Activated naive CD4-positive, alpha-beta T cell treated with Interleukin-2 at 50 U/mL for 16 hours (primary cell): ENCODE measurements around the gene SLCO1C1.
"Not testable (repeated sequence)": the region's sequence is repeated elsewhere in the genome, so short reads cannot be mapped to it uniquely, and the experiment has no call there.

Experiments used
- DNase-seq: peaks from one replicate; pipeline ENCODE4 v3.0.0-alpha.2; 2020

The SLCO1C1 gene, protein sequence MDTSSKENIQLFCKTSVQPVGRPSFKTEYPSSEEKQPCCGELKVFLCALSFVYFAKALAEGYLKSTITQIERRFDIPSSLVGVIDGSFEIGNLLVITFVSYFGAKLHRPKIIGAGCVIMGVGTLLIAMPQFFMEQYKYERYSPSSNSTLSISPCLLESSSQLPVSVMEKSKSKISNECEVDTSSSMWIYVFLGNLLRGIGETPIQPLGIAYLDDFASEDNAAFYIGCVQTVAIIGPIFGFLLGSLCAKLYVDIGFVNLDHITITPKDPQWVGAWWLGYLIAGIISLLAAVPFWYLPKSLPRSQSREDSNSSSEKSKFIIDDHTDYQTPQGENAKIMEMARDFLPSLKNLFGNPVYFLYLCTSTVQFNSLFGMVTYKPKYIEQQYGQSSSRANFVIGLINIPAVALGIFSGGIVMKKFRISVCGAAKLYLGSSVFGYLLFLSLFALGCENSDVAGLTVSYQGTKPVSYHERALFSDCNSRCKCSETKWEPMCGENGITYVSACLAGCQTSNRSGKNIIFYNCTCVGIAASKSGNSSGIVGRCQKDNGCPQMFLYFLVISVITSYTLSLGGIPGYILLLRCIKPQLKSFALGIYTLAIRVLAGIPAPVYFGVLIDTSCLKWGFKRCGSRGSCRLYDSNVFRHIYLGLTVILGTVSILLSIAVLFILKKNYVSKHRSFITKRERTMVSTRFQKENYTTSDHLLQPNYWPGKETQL

DNA sequence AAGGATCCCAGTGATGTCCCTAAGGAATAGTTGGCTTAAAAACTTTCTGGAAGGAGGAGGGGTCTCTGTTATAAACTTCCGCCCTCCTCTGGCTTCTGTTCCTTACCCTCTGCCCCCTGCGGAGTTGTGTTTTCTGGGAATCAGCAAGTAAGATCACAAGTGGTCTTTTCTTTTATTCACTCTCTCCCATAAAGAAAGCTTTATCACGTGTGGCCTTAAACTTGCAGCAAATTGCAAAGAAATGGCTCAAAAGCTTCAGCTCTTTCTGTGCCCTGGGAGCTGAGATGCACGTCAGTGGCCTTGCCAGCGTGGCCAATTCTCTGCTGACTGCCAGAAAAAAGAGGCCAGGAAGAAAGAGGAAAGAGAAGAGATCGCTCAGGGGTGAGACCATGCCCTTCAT lies at the start of gene SLCO1C1:
Gene SLCO1C1 (plus strand): TSS at position 101 of the 400 bp plus-strand sequence. CDS start 4,245 bp downstream, outside the sequence.
- DNase-seq = no peak

DNA sequence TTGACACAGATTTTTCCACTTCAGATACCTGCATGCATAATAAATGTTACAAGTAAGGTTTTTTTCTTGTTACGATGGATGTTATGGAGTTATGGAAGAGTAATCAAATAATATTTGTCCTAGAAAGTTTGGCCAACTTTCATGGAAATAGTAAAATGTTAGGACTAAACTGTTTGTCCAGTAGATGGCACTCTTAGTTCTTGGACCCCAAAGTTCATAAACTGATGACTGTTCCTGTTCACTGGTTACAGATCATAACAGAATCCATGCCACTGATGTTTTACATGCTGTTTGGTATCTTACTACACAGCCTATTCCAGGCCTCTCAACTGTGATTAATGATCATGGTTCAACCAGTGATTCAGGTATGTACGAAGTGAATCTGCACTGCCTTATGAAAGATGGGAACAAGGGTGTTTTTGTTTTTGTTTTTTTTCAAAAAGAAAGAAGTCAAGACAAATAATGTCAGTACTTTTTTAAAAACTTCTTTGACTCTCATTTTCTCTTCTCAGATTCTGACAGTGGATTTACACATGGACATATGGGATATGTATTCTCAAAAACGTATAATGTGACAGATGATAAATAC lies 48.8 kb upstream of the SLCO1C1 start:
- no peak for DNase-seq

DNA sequence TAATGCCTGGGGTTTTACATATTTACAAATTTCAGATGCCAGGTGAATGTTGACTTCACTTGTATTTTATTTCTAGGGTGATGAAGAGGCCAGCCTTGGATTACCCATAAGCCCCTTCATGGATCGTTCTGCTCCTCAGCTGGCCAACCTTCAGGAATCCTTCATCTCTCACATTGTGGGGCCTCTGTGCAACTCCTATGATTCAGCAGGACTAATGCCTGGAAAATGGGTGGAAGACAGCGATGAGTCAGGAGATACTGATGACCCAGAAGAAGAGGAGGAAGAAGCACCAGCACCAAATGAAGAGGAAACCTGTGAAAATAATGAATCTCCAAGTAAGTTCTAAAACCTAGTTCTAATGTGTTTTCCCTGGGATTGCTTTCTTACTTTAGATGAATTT lies 41.3 kb upstream of the SLCO1C1 start:
- DNase-seq = no peak

DNA sequence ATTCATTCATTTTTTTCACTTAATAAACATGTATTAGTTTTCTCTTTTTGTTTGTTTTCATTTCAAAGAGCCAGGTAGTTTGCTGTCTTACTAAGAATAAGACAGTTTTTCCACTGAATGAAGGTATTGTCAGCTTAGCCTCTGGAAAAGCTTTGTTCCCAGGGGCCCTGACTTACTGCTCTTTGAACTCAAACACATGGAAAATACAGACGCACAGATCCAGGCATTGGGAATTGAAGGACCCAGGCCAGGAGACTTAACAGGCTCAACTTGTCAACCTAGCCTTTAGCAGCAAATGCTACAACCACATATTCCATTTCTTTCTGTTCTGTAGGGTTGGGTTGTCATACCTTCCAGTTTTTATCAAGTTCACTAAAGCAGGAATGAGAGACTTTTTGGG lies 38.5 kb upstream of the SLCO1C1 start:
- DNase-seq = no peak

DNA sequence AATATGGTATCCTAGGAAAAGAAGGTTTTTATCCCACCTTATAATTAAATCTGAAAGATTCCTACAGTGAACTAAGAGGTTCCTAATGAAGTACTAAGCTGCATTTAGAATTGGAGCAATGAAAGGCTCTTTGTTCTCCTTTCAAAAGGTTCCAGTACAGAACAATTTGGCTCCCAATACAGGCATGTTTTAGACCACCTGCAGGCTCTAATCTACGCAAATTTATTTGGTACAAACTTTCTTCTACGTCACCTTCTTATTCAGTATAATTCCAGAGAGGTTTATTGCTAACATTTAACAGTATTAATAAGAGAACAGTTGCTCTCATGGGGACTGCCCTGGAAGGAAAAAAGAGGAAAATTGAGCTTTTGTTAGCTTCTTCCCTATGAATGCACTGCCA lies 37.6 kb upstream of the SLCO1C1 start:
- DNase-seq = no peak

DNA sequence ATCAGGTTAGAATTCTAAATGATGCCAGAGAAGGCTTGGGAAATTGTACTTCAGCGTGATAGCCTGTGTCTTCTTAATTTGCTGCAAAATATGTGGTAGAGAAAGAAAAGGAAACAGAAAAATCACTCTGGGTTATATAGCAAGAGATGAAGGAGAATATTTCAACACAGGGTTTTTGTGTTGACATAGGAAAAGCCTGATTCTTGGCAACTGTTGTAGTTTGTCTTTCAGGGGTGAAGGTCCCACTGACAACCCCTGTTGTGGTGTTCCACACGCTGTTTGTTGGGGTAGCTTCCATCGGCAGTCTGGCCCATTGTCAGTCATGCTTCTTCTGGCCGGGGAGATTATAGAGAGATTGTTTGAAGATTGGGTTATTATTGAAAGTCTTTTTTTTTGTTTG lies 13.8 kb upstream of the SLCO1C1 start:
- no peak for DNase-seq

DNA sequence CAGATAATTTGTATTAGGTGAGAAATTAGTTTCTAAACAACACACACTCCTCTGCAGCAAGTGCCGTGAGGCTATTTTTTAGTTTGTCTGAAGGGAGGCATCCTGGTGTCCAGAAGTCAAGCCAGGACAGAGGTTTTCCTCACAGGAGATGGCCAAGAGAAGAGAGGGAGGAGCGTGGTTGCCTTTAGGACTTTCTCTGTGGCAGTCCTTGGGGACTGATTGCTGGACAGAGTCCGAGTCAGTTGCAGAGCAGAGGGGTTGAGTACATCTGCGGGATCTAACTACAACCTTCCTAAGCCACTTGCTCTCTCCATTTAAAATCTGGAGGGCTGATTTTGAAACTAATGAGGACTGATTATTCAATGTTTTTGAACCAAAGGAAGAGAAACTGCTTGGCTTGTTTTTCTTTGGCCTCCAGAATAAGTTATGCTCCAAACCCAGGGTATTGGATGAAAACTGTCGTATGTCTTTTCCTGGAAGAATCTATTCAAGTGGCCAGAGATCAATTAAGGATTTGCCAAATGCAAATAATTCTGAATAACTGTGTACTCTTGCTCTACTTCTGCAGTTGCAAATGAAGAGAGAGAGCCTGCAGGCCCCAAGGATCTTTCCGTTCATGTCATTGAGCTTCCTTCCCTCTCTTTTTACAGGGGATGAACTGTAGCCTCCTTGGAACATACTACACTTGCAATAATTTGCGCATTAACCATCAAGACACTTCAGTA lies 1.2 kb downstream of the SLCO1C1 start:
- no peak for DNase-seq

DNA sequence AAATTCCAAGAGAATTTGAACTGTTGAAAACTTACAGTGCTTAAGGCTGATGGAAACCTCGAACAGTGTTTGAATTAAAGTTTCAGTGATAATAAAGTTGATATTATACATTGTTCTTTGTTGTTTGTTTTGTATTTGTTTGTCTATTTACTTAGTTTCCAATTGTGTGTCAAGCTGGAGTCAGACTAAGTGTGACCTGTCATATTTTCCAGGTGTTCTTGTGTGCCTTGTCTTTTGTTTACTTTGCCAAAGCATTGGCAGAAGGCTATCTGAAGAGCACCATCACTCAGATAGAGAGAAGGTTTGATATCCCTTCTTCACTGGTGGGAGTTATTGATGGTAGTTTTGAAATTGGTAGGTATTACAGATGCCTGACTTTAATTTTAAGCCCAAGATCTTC lies 6.0 kb downstream of the SLCO1C1 start:
- DNase-seq = no peak

DNA sequence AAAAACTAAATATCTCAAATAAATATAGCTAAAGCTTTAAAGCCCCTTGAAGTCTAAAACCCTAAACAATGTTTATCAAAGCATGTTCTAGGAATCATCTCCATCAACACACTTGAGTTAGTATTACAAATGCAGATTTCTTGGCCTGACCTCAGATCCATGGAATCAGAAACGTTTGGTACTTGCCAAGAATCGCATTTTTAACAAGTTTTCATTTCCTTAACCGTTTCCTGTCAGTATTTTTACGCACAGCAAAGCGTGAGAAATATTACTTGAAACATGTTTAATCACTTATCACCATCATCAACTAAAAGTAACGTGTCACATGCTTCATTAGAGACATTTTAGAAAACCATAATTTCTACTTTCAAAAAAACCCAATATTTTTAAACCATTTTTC lies 9.7 kb downstream of the SLCO1C1 start:
- DNase-seq = no peak

DNA sequence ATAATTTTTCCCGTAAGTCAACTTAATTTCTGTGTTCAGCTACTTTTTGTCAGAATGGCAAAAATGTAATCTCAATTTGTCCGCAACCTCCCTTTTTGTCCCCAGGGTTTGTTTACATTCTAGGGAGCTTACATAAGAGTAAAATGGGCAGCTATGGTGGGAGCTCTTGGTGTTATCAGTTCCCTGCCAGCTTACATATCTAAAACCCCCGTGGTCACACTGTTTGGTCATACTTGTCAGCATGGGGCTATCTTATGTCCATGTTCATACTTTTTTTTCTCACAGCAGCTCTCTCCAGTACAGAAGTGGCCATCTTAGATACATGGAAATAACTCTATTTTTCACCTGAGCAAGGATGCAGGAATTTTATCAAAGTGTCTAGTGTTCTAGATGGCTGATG lies 16.7 kb downstream of the SLCO1C1 start:
- DNase-seq = no peak

DNA sequence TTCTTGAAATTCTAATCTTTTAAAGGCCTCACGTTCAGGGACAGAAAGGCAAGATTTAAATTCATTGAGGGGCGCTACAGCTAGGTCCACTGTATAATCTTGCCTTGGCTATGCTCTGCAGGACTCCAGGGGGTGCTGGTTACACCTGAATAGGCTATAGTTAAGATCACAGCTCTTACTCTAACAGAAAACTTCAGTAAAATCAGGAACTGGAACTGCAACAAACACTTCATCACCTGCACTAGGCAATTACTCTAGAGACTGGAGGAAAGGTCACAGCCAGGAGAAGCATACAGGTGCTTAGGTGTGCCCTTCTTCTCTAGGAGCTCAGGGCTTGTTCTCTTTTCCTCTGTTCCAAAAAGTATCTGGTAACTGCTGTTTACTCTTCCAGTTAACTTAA lies 20.9 kb downstream of the SLCO1C1 start:
- no peak for DNase-seq

DNA sequence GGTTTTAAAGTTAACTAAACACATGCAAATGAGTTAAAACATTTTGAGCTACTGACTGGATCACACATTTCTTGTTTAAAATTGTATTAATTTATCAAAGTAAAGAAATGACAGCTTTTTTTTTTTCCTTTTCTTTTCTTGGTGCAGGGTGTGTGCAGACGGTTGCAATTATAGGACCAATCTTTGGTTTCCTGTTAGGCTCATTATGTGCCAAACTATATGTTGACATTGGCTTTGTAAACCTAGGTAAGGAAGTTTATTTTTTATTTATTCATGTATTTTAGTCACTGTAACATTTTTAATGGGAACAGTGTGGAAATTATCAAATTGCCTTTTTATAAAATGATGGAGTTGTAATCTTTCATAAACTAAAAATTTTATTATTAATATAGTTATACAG lies 21.9 kb downstream of the SLCO1C1 start:
- DNase-seq = no peak

DNA sequence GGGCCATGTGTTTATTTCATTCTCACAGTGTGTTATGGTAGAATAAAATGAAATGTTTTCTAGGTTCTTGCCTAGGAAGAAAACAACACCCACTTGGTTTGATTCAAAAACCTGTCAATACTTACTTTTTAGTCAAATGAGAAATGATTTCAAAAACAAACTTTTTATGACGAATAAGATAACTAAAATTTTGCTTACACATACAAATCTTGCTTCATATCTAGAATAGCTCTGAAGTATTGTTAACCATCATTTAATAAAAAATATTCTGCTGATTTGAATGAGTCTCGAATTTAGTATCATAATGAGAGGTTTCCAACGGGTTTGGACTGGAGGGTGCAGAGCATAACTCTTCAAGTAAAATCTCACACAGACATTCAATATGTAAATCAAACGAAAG lies 23.2 kb downstream of the SLCO1C1 start:
- DNase-seq = no peak

DNA sequence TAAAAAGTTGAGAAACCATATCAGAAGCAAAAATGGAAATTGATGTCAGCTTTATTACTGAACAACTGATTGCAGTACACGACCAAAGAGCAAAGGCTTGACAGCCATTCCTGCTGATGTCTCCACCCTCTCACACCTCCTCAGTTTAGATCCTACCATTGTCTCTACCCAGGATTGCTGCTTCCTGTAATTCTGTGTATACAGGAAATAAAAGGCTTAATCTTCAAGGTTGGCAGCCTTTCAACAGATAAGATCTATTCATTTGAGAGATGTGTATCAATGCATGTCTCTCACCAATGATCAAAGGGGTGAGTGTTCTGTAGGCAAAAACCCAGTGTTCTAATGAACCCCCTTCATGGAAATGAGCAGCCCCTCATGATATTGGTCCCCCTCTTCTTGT lies 27.0 kb downstream of the SLCO1C1 start:
- DNase-seq = no peak

DNA sequence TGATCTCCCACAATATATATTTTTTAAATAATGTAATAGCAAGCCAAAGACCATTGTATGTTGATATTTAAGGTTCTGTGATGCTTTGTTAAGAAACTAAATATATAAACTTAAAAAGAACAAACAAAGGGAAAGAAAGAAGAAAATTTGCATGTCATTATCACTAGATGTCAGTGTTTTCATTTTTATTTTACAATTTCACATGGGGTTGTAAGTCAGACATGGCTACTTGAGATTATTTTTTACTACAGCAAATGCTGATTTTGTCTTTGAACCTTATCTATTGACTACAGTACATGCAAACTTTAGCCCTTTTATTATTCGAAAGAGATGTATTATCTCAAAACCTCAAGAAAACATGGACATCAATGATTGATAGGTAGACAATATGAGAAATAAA lies 36.1 kb downstream of the SLCO1C1 start:
- DNase-seq = no peak

DNA sequence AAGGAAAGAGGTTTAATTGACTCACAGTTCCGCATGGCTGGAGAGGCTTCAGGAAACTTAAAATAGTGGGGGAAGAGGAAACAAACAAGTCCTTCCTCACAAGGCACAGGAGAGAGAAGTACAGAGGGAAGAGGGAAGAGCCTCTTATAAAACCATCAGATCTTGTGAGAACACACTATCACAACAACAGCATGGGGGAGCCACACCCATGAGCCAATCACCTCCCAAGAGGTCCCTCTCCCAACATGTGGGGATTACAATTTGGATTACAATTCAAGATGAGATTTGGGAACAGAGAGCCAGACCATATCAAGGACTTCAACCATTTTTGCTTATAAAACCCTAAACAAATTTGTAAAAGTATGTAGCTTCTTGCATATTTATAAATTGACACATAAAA lies 45.8 kb downstream of the SLCO1C1 start:
- DNase-seq = no peak

DNA sequence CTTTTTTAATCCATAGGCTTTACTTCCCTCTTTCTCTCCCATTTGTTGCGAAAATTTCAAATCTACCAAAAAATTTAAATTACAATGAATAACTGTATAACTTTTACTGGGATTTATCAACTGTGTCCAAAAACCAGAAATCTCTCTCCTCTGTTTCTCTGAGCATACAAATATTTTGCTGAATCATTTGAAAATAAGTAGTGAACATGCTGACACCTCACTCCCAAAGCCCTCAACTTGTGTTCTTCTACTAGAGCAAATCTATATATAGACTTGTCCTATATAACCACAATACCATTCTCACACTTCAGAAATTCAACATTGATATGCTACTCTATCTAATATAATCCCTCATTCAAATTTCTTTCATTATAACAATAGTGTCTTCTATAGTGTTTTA lies 53.1 kb downstream of the SLCO1C1 start:
- DNase-seq = no peak

DNA sequence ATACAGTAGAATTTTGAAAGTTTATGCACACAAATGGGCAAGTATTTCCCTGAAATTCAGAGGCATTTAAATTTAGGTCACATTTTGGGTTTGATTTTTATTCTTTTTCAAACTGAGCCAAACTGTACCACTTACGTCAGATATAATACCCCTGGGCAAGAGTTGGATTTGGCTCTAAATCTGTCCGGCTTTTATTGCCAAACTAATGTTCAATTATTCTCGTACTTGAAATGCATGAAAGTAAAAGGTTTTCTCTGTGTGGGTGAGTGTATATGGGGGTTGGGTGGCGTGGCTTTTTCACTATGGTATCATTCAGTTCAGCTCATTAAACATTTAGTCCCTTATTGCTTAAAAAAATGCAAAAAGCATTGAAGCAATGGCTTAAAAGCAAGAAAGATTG lies 55.9 kb downstream of the SLCO1C1 start:
- no peak for DNase-seq

DNA sequence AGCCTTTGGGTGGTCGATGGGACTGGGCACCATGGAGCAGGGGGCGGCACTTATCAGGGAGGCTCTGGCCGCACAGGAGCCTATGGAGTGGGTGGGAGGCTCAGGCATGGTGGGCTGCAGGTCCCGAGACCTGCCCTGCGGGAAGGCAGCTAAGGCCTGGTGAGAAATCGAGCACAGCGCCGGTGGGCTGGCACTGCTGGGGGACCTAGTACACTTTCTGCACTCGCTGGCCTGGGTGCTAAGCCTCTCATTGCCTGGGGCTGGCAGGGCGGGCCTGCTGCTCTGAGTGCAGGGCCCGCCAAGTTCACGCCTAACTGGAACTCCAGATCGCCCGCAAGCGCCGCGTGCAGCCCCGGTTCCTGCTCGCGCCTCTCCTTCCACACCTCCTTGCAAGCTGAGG lies 82.3 kb downstream of the SLCO1C1 start:
- no peak for DNase-seq

DNA sequence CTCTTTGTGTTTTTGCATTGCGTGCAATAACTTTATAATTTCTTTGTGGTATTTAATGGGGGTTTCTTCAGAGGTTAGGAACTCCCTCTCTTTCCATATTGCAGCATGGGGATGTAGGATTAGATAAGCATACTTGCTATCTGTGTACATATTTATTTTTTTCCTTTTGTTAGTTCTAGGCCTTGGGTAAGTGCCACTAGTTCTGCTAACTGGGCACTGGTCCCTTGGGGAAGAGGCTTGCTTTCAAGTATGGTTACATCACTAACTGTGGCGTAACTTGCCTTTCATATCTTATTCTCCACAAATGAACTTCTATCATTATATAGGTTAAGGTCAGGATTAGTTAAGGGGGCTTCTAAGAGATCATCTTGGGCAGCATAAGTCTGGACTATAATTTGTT lies 83.8 kb downstream of the SLCO1C1 start:
- DNase-seq = no peak

DNA sequence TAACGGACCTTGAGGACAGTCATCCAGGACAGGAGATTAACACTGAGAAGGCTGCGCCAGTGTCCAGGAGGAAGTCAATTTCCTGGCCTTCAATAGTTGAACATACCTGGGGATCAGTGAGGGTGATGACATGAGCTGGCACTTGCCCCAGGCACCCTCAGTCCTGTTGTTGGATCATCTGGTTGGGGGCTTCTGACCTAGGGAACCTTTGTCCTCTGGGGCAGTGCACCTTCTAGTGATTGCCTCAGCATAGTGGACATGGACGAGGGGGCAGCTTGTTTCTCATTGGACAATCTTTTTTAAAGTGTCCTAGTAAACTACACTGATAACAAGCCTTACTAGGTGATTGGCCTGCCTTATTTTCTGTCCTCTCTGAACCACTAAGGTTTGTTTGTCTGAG lies 84.8 kb downstream of the SLCO1C1 start:
- DNase-seq = not testable (repeated sequence)

DNA sequence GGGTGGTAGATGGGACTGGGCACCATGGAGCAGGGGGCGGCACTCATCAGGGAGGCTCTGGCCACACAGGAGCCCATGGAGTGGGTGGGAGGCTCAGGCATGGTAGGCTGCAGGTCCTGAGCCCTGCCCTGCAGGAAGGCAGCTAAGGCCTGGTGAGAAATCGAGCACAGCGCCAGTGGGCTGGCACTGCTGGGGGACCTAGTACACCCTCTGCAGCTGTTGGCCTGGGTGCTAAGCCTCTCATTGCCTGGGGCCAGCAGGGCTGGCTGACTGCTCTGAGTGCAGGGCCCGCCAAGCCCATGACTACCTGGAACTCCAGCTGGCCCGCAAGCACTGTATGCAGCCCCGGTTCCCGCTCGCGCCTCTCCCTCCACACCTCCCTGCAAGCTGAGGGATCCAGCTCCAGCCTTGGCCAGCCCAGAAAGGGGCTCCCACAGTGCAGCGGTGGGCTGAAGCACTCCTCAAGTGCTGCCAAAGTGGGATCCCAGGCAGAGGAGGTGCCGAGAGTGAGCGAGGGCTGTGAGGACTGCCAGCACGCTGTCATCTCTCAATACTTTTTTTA lies 88.7 kb downstream of the SLCO1C1 start:
- DNase-seq = not testable (repeated sequence)

DNA sequence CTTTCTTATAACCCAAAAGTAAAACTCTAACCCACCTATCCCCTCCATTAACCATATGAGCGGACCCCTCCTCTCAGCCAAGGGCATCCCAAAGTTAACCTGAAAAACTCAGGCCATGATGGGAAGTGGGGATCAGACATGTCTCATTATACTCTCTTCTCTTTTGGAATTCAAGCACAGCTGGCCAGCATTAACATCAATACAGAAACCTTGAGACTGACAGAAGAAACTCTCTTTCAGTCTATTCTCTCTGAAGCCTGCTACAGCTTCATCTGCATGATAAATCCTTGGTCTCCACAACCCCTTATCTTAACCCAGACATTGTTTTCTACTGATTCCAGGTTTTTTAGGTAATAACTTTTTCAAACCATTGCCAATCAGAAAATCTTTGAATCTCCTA lies 97.8 kb downstream of the SLCO1C1 start:
- DNase-seq = no peak
